ENCODE data around the gene AP3B1. TPM values are rescaled to one million over a fixed set of nuclear protein-coding genes. Genes with fewer than 3 reads are reported as not detected.

AP3B1 gene
- polyA plus RNA-seq, 1 of the 3 experiments (the other 2 are of a cell fraction): 18.0 TPM

DNA sequence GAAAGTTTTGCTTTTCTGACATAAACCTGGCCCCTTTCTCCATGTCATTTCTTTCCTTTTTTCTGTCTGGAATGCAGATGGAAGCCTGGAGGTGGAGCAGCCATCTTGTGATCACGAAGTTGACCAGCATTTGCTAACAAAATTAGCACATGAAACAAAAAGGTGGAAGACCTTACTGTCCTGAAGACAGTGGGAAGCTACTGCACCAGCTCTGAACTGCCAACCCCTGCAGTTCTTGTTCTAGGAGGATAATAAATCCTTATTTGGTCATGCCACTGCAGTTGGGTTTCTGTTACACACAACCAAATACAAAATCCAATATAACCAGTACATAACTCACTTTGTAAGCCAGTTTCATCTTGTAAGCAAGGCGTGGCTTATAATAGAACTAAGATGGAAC is 269.0 kb downstream of the AP3B1 start:
- Histone ChIP-seq H3K9ac (no peak overlapping the region), H2AFZ (ENCODE audit: low read depth) (no peak overlapping the region), H3K4me3 (ENCODE audit: low read depth in 2 of 2, low read length in 1 of 2) (no peak overlapping the region), H3K27ac (ENCODE audit: low read depth in 2 of 2, low read length in 1 of 2) (no peak overlapping the region), H3K4me2 (no peak overlapping the region), H4K20me1 (ENCODE audit: insufficient read depth) (no peaks in the 10 kb centered on the region), H3K27me3 (ENCODE audit: insufficient read depth) (no peaks in the 10 kb centered on the region), H3K36me3 (replicated peaks in 1 of 2; ENCODE audit: control insufficient read depth in 1 of 2, insufficient read depth in 2 of 2, low read length in 1 of 2) (peaks cover 0 to 8% of the 10 kb centered on the region in 2 experiments), H3K9me2 (no peaks in the 10 kb centered on the region; the same call in 1 of the 2 replicates), H3K9me3 (no peaks in the 10 kb centered on the region), H3K79me2 (ENCODE audit: insufficient read depth) (no peaks in the 10 kb centered on the region), H3K4me1 (ENCODE audit: control insufficient read depth in 1 of 2, insufficient read depth in 2 of 2, low read depth in 1 of 2, low read length in 1 of 2) (no peaks in the 10 kb centered on the region), H3F3A (replicated peaks; ENCODE audit: insufficient read depth) (no peaks in the 10 kb centered on the region)
- POLR2A ChIA-PET: no interaction called here
- CTCF ChIA-PET: interaction anchor here (0.9 kb wide), 1 partner anchor 14 kb away, joined by 4 read pairs; no protein-coding TSS in a partner anchor
- WGBS (ENCODE audit: low lambda C conversion rate): 91% methylated on average over 2 of the region's 2 CpGs
- no peak for DNase-seq
- TF ChIP-seq FOXM1 (IDR thresholded peaks at IDR 0.05; ENCODE audit: low read depth) (no peak), MEF2A (IDR thresholded peaks at IDR 0.05; ENCODE audit: borderline replicate concordance, low read depth) (no peak), RAD21 (IDR thresholded peaks at IDR 0.05; ENCODE audit: low read length) (no peak), TAF1 (IDR thresholded peaks at IDR 0.05; ENCODE audit: borderline replicate concordance, low read depth, low read length) (no peak), GABPA (IDR thresholded peaks at IDR 0.05; ENCODE audit: low read depth) (no peak), EZH2phosphoT487 (IDR thresholded peaks at IDR 0.05; ENCODE audit: borderline replicate concordance, low read depth) (no peak), EP300 (IDR thresholded peaks at IDR 0.05; ENCODE audit: borderline replicate concordance in 1 of 2, low read depth in 1 of 2, low read length in 1 of 2) (no peak), POLR2AphosphoS5 (IDR thresholded peaks at IDR 0.05; ENCODE audit: low read depth, low read length) (no peak), NRF1 (IDR thresholded peaks at IDR 0.05; ENCODE audit: low read depth, low read length) (no peak), TCF12 (IDR thresholded peaks at IDR 0.05) (no peak), RFX5 (IDR thresholded peaks at IDR 0.05; ENCODE audit: low read length) (no peak), FOXJ3 (CRISPR knock-in tag; IDR thresholded peaks at IDR 0.05) (no peak), ELF1 (IDR thresholded peaks at IDR 0.05) (no peak)
- TF ChIP-seq, protein P1, sequence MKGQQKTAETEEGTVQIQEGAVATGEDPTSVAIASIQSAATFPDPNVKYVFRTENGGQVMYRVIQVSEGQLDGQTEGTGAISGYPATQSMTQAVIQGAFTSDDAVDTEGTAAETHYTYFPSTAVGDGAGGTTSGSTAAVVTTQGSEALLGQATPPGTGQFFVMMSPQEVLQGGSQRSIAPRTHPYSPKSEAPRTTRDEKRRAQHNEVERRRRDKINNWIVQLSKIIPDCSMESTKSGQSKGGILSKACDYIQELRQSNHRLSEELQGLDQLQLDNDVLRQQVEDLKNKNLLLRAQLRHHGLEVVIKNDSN (IDR thresholded peaks at IDR 0.05; ENCODE audit: borderline replicate concordance, low read depth): no peak
- TF ChIP-seq, protein P2, sequence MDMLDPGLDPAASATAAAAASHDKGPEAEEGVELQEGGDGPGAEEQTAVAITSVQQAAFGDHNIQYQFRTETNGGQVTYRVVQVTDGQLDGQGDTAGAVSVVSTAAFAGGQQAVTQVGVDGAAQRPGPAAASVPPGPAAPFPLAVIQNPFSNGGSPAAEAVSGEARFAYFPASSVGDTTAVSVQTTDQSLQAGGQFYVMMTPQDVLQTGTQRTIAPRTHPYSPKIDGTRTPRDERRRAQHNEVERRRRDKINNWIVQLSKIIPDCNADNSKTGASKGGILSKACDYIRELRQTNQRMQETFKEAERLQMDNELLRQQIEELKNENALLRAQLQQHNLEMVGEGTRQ (IDR thresholded peaks at IDR 0.05; ENCODE audit: borderline replicate concordance, low read depth, low read length): no peak

GRCh38 chr5:78019744-78020143 is 274.8 kb downstream of the AP3B1 start:
- H3K27ac ChIP-seq (ENCODE audit: low read depth in 2 of 2, low read length in 1 of 2): no peak overlapping the region
- ChIA-PET CTCF (no interaction called here), POLR2A (no interaction called here)
- H3F3A ChIP-seq (replicated peaks; ENCODE audit: insufficient read depth): no peaks in the 10 kb centered on the region
- no peak overlapping the region for H3K4me3 ChIP-seq (ENCODE audit: low read depth in 2 of 2, low read length in 1 of 2)
- H3K79me2 ChIP-seq (ENCODE audit: insufficient read depth): no peaks in the 10 kb centered on the region
- H3K4me1 ChIP-seq (ENCODE audit: control insufficient read depth in 1 of 2, insufficient read depth in 2 of 2, low read depth in 1 of 2, low read length in 1 of 2): no peaks in the 10 kb centered on the region; a peak in 1 of 4 replicates
- H3K27me3 ChIP-seq (ENCODE audit: insufficient read depth): no peaks in the 10 kb centered on the region
- H2AFZ ChIP-seq (ENCODE audit: low read depth): no peak overlapping the region
- H3K9me3 ChIP-seq: no peaks in the 10 kb centered on the region
- TF ChIP-seq FOXJ3 (CRISPR knock-in tag; IDR thresholded peaks at IDR 0.05) (no peak), CHD2 (IDR thresholded peaks at IDR 0.05; ENCODE audit: low read length, partially characterized antibody) (no peak), SMC3 (IDR thresholded peaks at IDR 0.05; ENCODE audit: low read depth, low read length) (no peak), NFIC (IDR thresholded peaks at IDR 0.05; ENCODE audit: borderline replicate concordance) (no peak), POLR2AphosphoS5 (IDR thresholded peaks at IDR 0.05; ENCODE audit: low read depth, low read length) (no peak), TAF1 (IDR thresholded peaks at IDR 0.05; ENCODE audit: borderline replicate concordance, low read depth, low read length) (no peak), TEAD4 (IDR thresholded peaks at IDR 0.05; ENCODE audit: borderline replicate concordance, insufficient read depth) (no peak), RAD21 (IDR thresholded peaks at IDR 0.05; ENCODE audit: low read length) (no peak), SIN3A (IDR thresholded peaks at IDR 0.05; ENCODE audit: borderline replicate concordance, low read depth, low read length) (no peak), MAX (IDR thresholded peaks at IDR 0.05; ENCODE audit: low read depth) (no peak)
- H3K9me2 ChIP-seq: no peaks in the 10 kb centered on the region
- no peak overlapping the region for H3K4me2 ChIP-seq
- no peak for DNase-seq
- no peaks in the 10 kb centered on the region for H4K20me1 ChIP-seq (ENCODE audit: insufficient read depth)
- 91% methylated on average over 5 of the region's 5 CpGs for WGBS (ENCODE audit: low lambda C conversion rate)
- H3K36me3 ChIP-seq (replicated peaks in 1 of 2; ENCODE audit: control insufficient read depth in 1 of 2, insufficient read depth in 2 of 2, low read length in 1 of 2): peaks cover 0 to 13% of the 10 kb centered on the region in 2 experiments
- no peak overlapping the region for H3K9ac ChIP-seq
